A673 (cell line): ENCODE results near the gene SH3RF2. TPM values are rescaled to one million over a fixed set of nuclear protein-coding genes. Genes with fewer than 3 reads are reported as not detected.

ENCODE experiments used
- BruUV-seq: library from RNA; stranded (reverse); fragments of 400-500 nt; replicated peaks from 2 replicates; lab custom pipeline; 2021; lab: Mats Ljungman, UMichigan
- CTCF ChIA-PET: fragments of 300-600 bp; sonication (Branson Sonifier 250); formaldehyde crosslinking; loops from one replicate; lab custom pipeline; 2022; ENCODE audit warnings: antibody characterized with exemption; lab: Charles Lee
- POLR2A ChIA-PET: fragments of 300-600 bp; sonication (Branson Sonifier 250); formaldehyde crosslinking; loops from one replicate; lab custom pipeline; 2022; ENCODE audit warnings: antibody characterized with exemption; ENCODE audit not compliant: low non-redundant PET; lab: Charles Lee
- DNase-seq: peaks from one replicate; pipeline ENCODE4 v3.0.0-alpha.2; 2015; ENCODE audit warnings: low spot score
- H3K27ac ChIP-seq: fragments of 200-600 bp; sonication (generic); 2 replicates; pipeline ENCODE4 v1.5.1; 2016; ENCODE audit warnings: mixed run types, low read depth, mild to moderate bottlenecking, mixed read lengths, antibody characterized with exemption, low read length; ENCODE audit not compliant: poor library complexity, severe bottlenecking
- H3K27me3 ChIP-seq: fragments of 200-600 bp; sonication (generic); replicated peaks from 2 replicates; pipeline ENCODE4 v1.6.1; 2017; ENCODE audit warnings: mixed run types, low read depth, mild to moderate bottlenecking, mixed read lengths, antibody characterized with exemption, low read length; ENCODE audit not compliant: insufficient read depth, poor library complexity
- H3K36me3 ChIP-seq: fragments of 200-600 bp; sonication (generic); 2 replicates; pipeline ENCODE4 v1.6.1; 2016; ENCODE audit warnings: mixed run types, mild to moderate bottlenecking, mixed read lengths, antibody characterized with exemption, low read length; ENCODE audit not compliant: insufficient read depth, poor library complexity, severe bottlenecking
- H3K4me1 ChIP-seq: fragments of 200-600 bp; sonication (generic); 2 replicates; pipeline ENCODE4 v1.6.1; 2017; ENCODE audit warnings: mixed run types, mild to moderate bottlenecking, mixed read lengths, antibody characterized with exemption, low read length; ENCODE audit not compliant: insufficient read depth, poor library complexity, severe bottlenecking
- H3K4me3 ChIP-seq: fragments of 200-600 bp; sonication (generic); 2 replicates; pipeline ENCODE4 v1.5.1; 2016; ENCODE audit warnings: low read depth, mixed run types, mild to moderate bottlenecking, mixed read lengths, low read length; ENCODE audit not compliant: poor library complexity, severe bottlenecking
- H3K9me3 ChIP-seq: fragments of 200-600 bp; sonication (generic); 2 replicates; pipeline ENCODE4 v1.6.1; 2016; ENCODE audit warnings: mixed run types, low read depth, mild to moderate bottlenecking, mixed read lengths, antibody characterized with exemption, low read length; ENCODE audit not compliant: poor library complexity, severe bottlenecking
- EZH2 ChIP-seq: fragments of 200-600 bp; sonication (generic); IDR thresholded peaks from 2 replicates; pipeline ENCODE4 v1.6.1; 2017; ENCODE audit warnings: borderline replicate concordance, low read depth, mild to moderate bottlenecking, mixed read lengths, antibody characterized with exemption, low read length; ENCODE audit not compliant: poor library complexity, severe bottlenecking
- intact Hi-C: fragments of 100-400 bp; cut with micrococcal nuclease; formaldehyde crosslinking; loops from one replicate; pipeline ENCODE4 v1.10.0; 2022; ENCODE audit not compliant: unreplicated experiment
- total RNA-seq: library from RNA; stranded (reverse); gene quantifications from 2 replicates; pipeline ENCODE4 v1.2.3, GENCODE V29; 2021
- TF ChIP-seq, protein P1 (sequence below): fragments of 300-800, 200-600 bp; sonication (generic); conservative IDR thresholded peaks from 2 replicates; pipeline ENCODE4 v1.5.1; 2017; ENCODE audit warnings: low read depth, mild to moderate bottlenecking, antibody characterized with exemption, low read length, moderate library complexity, mixed read lengths

Gene SH3RF2
- total RNA-seq, 1 experiment from 2014 or later: 21.1 TPM

DNA sequence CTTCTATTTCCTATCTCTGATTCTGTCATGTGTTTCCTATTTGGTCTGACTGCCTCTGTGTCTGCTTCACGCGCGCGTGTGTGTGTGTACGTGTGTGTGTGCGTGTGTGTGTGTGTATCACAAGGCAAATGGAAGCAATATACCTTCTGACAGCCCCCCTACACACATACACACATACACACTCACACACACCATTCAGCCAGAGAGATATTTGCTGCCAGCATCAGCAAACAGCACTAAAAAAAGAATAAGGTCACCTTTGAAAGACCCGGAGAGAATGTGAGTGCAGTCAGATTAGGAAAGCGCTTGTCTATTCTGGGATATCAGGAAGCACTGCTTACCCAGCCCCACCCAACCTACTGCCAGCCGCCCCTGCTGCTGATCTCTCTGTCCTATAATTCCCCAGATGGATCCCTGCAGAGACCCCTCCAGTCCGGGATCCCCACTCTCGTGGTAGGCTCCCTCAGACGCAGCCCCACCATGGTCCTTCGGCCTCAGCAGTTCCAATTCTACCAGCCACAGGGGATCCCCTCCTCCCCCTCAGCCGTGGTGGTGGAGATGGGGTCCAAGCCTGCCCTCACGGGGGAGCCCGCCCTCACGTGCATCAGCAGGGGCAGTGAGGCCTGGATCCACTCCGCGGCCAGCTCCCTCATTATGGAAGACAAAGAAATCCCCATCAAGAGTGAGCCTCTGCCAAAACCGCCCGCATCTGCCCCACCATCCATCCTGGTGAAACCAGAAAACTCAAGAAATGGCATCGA, 123.3 kb downstream of the SH3RF2 start:
- Histone ChIP-seq H3K27me3 (no peaks in the 10 kb centered on the region), H3K27ac (no peak overlapping the region), H3K4me1 (no peaks in the 10 kb centered on the region), H3K4me3 (no peak overlapping the region), H3K36me3 (no peaks in the 10 kb centered on the region), H3K9me3 (no peaks in the 10 kb centered on the region)
- no peak for DNase-seq
- TF ChIP-seq, protein P1, sequence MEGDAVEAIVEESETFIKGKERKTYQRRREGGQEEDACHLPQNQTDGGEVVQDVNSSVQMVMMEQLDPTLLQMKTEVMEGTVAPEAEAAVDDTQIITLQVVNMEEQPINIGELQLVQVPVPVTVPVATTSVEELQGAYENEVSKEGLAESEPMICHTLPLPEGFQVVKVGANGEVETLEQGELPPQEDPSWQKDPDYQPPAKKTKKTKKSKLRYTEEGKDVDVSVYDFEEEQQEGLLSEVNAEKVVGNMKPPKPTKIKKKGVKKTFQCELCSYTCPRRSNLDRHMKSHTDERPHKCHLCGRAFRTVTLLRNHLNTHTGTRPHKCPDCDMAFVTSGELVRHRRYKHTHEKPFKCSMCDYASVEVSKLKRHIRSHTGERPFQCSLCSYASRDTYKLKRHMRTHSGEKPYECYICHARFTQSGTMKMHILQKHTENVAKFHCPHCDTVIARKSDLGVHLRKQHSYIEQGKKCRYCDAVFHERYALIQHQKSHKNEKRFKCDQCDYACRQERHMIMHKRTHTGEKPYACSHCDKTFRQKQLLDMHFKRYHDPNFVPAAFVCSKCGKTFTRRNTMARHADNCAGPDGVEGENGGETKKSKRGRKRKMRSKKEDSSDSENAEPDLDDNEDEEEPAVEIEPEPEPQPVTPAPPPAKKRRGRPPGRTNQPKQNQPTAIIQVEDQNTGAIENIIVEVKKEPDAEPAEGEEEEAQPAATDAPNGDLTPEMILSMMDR: no peak
- TF ChIP-seq EZH2: no peak
- intact Hi-C loops: no loop called here
- CTCF ChIA-PET: no interaction called here
- BruUV-seq: no TSS peak
- POLR2A ChIA-PET: no interaction called here

DNA sequence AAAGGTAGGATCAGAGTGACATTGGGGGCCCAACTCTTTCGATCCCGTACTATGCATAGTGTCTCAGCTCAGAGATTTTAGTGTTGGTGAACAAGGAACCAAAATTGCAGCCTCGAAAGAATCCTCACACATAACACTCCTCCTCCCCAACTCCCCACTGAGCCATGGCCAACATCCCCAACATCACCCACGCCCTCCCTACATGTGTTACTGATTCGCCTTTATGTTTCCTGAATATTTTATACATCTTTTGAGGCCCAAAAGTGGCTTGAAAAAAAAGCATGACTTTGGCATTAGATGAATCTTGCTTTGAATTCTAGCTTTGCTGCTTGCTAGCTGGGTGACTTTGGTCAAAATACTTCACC, 123.8 kb downstream of the SH3RF2 start:
- no peak for TF ChIP-seq EZH2
- TF ChIP-seq, protein P1: no peak
- Histone ChIP-seq H3K36me3 (no peaks in the 10 kb centered on the region), H3K27me3 (no peaks in the 10 kb centered on the region), H3K9me3 (no peaks in the 10 kb centered on the region), H3K27ac (no peak overlapping the region), H3K4me1 (no peaks in the 10 kb centered on the region), H3K4me3 (no peak overlapping the region)
- ChIA-PET CTCF (no interaction called here), POLR2A (no interaction called here)
- intact Hi-C loops: no loop called here
- no peak for DNase-seq
- BruUV-seq: no TSS peak

DNA sequence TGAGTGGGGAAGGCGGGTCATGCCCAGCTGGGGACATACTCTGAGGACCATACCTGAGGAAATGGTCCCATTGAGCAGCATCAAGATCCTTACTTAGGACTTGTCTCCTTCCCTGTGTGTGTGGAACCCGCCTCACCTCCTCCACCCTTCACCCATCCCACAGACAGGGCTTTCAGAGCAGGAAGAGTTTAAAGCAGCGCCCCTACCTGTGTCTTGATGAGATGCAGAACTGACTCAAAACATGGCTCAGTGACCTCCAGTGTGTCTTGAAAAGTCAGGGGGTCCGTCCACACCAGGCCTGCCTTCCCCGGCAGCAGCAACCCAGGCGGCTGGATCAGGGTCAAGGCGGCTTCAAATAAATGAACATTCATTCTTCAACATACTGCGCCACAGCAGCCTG, 130.6 kb downstream of the SH3RF2 start:
- Histone ChIP-seq H3K36me3 (no peaks in the 10 kb centered on the region), H3K27ac (no peak overlapping the region), H3K4me3 (no peak overlapping the region), H3K9me3 (no peaks in the 10 kb centered on the region), H3K27me3 (no peaks in the 10 kb centered on the region), H3K4me1 (no peaks in the 10 kb centered on the region)
- no TSS peak for BruUV-seq
- TF ChIP-seq, protein P1: no peak
- TF ChIP-seq EZH2: no peak
- ChIA-PET CTCF (no interaction called here), POLR2A (no interaction called here)
- no peak for DNase-seq
- intact Hi-C loops: no loop called here
